Measurements from ENCODE around the gene ADCYAP1R1.
"Not testable (repeated sequence)": the region's sequence is repeated elsewhere in the genome, so short reads cannot be mapped to it uniquely, and the experiment has no call there.

ADCYAP1R1 gene

DNA sequence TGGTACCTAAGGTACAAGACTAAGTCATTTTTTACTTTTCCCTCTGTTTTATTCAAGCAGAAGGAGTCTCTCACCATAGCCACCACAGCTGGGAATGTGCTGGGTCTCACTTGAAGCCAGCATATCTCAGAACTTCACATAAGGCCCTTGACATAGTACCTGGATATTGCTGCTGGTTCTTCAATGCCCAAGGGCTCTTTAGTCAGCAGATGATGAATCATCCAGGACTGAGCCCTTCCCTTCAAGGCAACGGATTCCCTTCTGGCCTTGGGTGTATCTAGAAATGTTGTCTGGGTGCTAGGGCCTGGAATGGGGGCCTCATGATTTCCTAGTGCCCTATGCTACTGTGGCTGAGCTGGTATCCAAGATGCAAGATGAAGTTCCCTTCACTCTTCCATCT is 93.9 kb downstream of the ADCYAP1R1 start:
- DNase-seq (ENCODE audit: low read depth) = no peak
- H3K4me3 ChIP-seq (ENCODE audit: low read depth, low read length) = no peak overlapping the region
- TF ChIP-seq, protein P1, sequence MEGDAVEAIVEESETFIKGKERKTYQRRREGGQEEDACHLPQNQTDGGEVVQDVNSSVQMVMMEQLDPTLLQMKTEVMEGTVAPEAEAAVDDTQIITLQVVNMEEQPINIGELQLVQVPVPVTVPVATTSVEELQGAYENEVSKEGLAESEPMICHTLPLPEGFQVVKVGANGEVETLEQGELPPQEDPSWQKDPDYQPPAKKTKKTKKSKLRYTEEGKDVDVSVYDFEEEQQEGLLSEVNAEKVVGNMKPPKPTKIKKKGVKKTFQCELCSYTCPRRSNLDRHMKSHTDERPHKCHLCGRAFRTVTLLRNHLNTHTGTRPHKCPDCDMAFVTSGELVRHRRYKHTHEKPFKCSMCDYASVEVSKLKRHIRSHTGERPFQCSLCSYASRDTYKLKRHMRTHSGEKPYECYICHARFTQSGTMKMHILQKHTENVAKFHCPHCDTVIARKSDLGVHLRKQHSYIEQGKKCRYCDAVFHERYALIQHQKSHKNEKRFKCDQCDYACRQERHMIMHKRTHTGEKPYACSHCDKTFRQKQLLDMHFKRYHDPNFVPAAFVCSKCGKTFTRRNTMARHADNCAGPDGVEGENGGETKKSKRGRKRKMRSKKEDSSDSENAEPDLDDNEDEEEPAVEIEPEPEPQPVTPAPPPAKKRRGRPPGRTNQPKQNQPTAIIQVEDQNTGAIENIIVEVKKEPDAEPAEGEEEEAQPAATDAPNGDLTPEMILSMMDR (IDR thresholded peaks at IDR 0.05; ENCODE audit: insufficient read depth, low read depth, low read length, missing control alignments) = no peak

DNA sequence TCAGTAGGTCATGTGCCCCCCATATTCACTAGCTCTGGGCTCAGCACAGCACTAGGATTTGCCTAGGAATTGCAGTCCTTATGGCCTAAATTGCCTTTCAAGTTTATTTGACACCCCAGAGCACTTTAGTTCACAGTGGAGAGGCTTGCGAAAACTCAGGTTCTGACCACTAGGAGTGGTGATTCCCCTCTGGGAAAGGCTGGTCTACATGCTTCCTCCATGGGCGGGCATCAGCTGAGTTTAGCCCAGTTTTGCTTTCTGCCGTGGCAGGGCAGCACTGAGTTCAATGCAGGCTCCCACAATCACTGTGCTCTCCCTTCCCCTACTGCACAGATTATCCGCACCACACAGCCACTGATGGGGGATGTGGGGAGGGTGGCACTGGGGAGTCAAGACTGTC is 94.4 kb downstream of the ADCYAP1R1 start:
- DNase-seq (ENCODE audit: low read depth) = no peak
- TF ChIP-seq, protein P1 (IDR thresholded peaks at IDR 0.05; ENCODE audit: insufficient read depth, low read depth, low read length, missing control alignments) = no peak
- H3K4me3 ChIP-seq (ENCODE audit: low read depth, low read length) = no peak overlapping the region

DNA sequence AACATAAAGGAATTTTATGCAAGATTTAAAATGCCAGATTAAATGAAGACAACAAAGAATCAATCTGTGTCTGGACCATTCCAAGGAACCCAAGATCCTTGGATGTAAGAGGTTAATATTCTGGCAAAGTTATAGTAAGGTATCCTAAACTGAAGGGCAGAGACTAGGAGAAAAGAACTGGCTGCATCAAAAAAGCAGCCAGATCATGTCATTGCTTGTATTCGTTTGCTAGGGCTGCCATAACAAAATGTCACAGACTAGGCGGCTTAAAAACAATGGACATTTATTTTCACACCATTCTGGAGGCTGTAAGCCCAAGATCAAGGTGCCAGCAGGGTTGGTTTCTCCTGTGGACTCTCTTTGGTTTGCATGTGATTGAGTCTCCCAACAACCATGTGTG is 99.7 kb downstream of the ADCYAP1R1 start:
- no peak for DNase-seq (ENCODE audit: low read depth)
- TF ChIP-seq, protein P1 (IDR thresholded peaks at IDR 0.05; ENCODE audit: insufficient read depth, low read depth, low read length, missing control alignments) = no peak
- H3K4me3 ChIP-seq (ENCODE audit: low read depth, low read length) = no peak overlapping the region

DNA sequence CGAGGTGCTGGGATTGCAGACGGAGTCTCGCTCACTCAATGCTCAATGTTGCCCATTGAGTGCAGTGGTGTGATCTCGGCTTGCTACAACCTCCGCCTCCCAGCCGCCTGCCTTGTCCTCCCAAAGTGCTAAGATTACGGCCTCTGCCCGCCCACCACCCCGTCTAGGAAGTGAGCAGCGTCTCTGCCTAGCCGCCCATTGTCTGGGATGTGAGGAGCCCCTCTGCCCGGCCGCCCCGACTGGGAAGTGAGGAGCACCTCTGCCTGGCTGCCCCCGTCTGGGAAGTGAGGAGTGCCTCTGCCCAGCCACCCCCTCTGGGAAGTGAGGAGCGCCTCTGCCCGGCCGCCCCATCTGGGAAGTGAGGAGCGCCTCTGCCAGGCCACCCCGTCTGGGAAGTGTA is 101.2 kb downstream of the ADCYAP1R1 start:
- DNase-seq (ENCODE audit: low read depth); H3K4me3 ChIP-seq (ENCODE audit: low read depth, low read length): not testable (repeated sequence)

DNA sequence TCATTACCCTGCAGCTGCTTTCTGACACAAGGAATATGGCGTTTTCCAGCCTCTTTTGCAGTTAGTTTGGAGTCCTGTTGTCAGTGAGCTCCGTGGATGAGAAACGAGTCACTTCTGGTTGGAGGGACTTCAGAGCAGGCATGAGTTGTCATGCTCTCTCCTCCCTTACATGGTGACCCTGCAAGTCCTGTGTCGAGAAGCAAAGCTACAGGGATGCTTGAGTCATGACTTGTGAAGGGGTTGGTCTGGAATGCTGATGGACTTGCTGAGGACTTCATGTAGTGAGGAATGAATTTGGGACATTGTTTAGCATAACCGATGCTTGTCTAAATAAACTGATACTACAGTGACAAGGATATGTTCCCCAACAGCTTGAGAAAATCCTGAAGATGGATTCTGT is 108.8 kb downstream of the ADCYAP1R1 start:
- no peak overlapping the region for H3K4me3 ChIP-seq (ENCODE audit: low read depth, low read length)
- TF ChIP-seq, protein P1 (IDR thresholded peaks at IDR 0.05; ENCODE audit: insufficient read depth, low read depth, low read length, missing control alignments) = no peak
- DNase-seq (ENCODE audit: low read depth) = no peak

All from GM12865 (cell line).